HL-60/S4 (cell line): ENCODE results near the gene DEK.
"Not testable (repeated sequence)": the region's sequence is repeated elsewhere in the genome, so short reads cannot be mapped to it uniquely, and the experiment has no call there.

ENCODE experiments used
- in situ Hi-C: fragments of 300-500 bp; cut with MboI; formaldehyde crosslinking; loops from 2 replicates; pipeline ENCODE4 v1.14.3; 2022; ENCODE audit warnings: low sequenced_read_pairs

Gene DEK

DNA sequence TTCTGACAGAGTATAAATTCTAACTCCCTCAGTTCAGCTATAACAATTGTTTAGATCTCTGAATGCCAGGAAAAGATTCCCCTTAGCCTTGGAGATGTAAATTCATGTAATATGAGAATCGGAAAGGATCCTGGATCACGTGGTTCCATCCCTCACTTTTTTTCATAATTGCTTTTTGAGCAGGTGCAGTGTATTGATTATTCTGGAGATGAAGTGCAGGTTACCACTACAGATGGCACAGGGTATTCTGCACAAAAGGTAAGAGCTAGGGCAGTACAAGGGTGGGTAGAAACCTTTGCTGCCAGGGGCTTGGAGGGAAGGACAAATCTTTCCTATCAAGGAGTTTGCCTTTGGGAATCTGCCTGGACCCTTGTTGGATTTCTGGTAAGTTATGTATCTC lies 56.4 kb downstream of the DEK start:
- in situ Hi-C loops = no loop called here

- in situ Hi-C loops = no loop called here
These were observed 56.9 kb downstream of the DEK start for GRCh38 chr6:18207438-18207837.

DNA sequence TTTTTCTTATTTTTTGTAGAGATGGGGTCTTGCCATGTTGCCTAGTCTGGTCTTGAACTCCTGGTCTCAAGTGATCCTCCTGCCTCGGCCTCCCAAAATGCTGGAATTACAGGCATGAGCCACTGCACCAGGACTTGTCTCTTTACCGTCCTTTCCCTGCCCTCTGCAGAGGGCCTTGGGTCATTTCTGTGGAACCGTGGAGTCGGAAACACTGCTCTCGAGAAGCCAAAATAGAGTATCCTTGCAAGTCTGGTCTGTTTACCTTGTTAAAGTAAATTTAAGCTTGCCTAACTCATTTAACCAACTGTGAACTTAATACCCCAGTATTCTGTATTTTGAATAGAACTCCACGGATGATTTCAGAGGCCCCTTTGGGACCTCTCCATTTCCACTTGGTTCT lies 57.7 kb downstream of the DEK start:
- in situ Hi-C loops = no loop called here

DNA sequence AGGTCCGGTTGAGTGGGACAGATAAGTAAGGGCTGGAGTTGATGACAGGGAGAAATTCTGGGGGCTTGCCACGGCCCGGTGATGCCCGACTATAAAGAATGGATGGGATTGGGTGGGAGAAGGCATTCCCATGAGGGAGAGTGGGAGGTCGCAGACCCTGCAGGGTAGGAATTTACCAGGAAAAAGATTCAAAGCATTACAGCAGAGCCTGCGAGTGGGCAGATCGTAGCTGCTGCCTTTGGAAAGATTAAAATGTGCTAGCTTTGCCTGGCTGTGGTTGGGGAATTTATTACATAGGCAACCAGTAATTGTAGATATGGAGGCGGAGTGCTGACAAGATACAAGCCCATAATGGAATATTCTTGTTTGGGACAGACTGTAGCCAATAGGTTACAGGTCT lies 59.6 kb downstream of the DEK start:
- in situ Hi-C loops = no loop called here

GRCh38 chr6:18203786-18204185 lies 60.5 kb downstream of the DEK start:
- in situ Hi-C loops = no loop called here

GRCh38 chr6:18192026-18192425 lies 72.3 kb downstream of the DEK start:
- in situ Hi-C loops = no loop called here

DNA sequence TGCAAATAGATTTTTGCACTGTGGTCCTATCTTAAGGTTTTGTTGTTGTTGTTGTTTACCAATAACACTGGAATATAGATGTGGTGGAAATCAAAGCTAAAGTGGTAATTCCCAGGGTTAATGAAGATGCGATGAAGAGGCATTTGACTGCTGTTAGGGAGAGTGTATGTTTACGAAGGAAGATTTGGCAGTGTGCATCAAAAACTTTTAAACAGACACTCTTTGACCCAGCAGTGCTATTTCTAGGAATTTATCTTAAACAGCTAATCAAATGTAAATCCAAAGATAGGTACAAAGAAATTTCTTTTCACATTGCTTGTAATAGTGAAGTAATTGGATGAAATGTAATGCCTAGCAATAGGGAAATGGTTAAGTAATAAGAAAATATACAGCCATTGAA lies 75.1 kb downstream of the DEK start:
- in situ Hi-C loops = no loop called here

DNA sequence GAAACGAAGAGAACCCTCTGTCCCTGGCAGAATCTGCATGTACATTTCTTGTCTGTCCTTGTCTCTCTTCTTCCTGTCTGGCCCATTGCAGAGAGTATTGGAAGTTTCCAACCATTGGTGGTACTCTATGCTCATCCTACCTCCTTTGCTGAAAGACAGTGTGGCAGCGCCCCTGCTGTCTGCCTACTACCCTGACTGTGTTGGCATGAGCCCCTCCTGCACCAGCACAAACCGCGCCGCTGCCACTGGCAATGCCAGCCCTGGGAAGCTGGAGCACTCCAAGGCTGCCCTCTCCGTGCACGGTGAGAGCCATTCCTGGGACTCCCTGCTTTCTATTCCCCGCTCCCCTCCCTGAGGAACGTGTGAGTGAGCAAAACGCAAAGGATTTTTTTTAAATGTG lies 76.6 kb downstream of the DEK start:
- in situ Hi-C loops = no loop called here

DNA sequence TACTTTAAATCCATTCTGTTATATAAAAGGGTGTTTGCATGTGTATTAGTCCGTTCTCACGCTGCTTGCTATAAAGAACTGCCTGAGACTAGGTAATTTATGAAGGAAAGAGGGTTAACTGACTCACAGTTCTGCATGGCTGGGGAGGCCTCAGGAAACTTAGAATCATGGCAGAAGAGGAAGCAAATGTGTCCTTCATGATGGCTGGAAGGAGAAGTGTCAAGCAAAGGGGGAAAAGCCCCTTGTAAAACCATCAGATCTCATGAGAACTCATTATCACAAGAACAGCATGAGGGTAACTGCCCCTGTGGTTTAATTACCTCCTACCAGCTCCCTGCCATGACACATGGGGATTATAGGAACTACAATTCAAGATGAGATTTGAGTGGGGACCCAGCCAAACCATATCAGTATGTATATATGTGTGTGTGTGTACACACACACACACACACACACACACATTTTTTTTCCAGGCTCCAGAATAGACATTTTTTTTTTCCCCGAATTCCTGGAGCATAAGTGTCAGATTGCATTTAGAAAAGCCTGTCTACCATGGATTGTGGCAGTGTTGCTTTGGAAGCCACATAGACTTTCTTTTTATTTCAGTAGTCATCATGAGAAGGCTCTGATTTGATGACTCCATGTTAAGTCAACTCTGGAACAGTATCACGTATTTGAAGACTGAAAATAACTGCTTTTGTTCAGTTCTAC lies 77.6 kb downstream of the DEK start:
- in situ Hi-C loops = no loop called here

DNA sequence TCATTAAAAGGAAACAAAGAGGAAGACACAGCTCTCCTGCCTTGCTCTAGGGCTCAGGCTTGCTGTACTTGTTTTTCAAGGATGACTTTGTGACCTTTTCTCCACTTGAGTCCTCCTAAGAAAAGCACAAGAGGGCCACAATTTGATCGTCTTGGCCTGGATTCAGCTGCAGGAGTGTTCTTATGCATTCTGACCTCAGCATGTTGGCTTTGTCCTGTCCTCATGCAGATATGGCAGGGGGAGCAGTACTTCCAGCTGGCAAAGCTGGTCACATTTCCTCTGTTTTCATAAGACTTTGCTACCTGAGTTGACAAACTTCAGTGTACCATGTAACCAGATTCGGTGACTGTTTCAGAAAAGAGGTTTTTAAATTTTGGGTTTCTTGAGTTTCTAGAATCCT lies 78.3 kb downstream of the DEK start:
- in situ Hi-C loops = no loop called here

DNA sequence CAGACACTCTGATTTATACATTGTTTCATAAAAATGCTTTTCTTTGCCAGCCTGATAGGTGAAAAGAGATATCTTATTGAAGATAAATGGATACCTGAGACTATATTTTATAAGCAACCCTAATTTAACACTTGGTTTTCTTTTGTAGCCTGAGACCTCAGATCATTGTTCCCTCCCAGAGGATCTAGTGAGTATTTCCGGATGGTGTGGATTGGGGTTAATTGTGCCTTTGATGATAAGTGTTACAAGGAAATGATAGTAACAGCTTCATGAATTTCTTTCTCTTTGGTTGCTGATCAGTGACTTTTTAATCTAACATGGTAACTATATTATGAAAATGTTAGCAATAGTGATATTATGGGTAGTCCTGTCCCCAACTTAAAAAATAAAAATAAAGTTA lies 78.7 kb downstream of the DEK start:
- in situ Hi-C loops = no loop called here

- in situ Hi-C loops = no loop called here
These were observed 80.6 kb downstream of the DEK start for GRCh38 chr6:18183766-18184165.

GRCh38 chr6:18182568-18182967 lies 81.8 kb downstream of the DEK start:
- in situ Hi-C loops = no loop called here

DNA sequence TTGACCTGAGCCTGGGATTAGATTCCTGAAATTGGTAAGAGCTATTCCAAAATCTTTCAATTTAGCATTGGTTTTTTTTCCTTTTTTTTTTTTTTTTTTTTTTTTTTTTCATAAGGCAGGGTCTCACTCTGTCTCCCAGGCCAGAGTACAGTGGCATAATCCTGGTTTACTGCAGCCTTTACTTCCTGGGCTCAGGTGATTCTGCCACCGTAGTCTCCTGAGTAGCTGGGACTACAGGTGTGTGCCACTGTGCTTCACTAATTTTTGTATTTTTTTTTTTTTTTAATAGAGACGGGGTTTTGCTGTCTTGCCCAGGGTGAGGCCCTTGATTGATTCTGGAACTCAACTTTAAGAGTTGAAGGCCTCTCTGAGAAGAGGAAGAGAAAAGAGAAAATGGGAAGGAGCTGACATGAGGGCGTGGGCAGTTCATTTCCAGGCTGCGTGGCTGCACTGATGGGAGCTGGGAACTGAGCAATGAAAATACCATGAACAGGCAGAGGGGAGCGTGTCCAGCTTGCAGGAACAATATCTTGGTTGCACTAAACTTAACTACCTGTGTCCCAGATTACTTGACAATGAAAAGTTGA lies 84.5 kb downstream of the DEK start:
- in situ Hi-C loops = no loop called here

DNA sequence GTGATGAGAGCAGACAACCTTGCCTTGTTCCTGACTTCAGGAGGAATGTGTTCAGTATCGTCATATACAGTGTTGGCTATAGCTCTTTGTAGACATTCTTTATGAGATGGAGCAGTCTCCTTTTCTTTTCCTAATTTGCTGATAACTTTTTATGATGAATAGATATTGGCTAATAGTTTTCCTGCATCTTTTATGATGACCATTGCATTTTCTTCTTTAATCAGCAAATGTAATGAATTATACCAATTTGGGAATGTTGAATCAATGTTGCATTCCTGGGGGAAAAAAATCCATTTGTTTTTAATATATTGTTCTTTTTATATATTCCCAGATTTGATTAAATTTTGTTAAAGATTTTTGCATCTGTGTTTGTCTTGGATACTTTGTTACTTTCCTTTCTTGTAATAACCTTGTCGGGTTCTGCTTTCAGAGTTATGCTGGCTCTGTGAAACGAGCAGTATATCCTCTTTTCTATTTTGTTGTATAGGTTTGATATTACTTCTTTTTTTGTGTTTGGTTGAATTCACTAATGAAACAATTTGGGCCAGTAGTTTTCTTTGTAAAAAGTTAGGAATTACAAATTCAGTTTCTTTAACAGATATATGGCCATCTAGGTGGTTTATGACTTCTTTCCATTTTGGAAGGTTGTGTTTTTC lies 85.2 kb downstream of the DEK start:
- in situ Hi-C loops = no loop called here

DNA sequence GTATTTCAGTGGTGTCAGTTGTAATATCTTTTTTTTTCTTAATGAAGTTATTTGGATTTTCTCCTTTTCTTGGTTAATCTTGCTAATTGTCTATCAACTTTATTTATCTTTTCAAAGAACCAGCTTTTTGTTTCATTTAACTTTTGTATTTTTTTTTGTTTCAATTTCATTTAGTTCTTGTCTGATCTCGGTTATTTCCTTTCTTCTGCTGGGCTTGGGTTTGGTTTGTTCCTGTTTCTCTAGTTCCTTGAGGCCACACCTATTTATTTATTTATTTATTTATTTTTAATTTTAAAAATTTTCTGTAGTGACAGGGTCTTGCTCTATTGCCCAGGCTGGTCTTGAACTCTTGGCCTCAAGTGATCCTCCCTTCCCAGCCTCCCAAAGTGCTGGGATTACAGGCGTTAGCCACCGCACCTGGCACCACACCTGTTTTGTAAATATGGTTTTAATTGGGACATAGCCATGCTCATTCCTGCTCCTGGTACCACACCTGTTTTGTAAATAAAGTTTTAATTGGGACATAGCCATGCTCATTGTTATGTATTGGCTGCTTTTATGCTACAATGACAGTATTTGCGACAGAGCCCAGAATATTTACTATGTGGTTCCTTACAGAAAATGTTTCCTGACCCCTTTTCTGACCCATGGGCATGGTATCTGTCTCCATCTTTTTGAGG lies 86.9 kb downstream of the DEK start:
- in situ Hi-C loops = no loop called here

GRCh38 chr6:18176198-18176597 lies 88.1 kb downstream of the DEK start:
- in situ Hi-C loops = not testable (repeated sequence)
